ENCODE measurements around the gene KCNQ1. TPM values are rescaled to one million over a fixed set of nuclear protein-coding genes. Genes with fewer than 3 reads are reported as not detected.

The KCNQ1 gene
- total RNA-seq, 1 donor from 2014 or later: 1.6 TPM

DNA sequence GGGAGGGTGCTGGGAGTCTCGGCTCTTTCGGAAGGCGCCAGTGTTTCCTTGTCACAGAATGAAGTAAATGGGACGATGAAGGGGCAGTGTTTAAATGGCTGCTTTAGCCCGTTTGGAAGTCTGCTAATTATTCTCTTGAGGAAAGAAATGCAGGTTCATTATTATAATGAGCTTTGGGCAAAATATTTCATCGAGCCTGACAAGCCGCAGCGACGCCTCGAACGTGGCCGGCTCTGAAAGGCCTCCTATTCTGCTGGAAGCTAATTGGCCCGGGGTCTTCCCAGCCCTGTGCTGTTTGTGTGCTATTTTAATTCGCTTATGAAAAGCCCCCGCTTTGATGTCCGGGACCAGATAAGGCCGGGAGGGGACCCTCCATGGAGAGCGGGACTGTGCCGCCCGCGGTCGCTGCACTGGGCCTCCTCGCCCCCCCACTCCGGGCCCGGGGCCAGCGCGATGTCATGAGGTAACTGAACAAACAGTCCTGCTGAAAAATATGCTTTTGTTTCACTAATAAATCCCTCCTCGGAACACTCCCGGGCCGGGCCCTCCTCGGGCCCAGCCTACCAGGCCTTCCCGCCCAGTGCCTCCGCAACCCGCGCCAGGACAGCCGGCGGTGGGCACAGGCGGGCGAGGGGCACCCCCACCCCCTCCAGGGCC, 362.3 kb downstream of the KCNQ1 start:
- TF ChIP-seq, protein P1, sequence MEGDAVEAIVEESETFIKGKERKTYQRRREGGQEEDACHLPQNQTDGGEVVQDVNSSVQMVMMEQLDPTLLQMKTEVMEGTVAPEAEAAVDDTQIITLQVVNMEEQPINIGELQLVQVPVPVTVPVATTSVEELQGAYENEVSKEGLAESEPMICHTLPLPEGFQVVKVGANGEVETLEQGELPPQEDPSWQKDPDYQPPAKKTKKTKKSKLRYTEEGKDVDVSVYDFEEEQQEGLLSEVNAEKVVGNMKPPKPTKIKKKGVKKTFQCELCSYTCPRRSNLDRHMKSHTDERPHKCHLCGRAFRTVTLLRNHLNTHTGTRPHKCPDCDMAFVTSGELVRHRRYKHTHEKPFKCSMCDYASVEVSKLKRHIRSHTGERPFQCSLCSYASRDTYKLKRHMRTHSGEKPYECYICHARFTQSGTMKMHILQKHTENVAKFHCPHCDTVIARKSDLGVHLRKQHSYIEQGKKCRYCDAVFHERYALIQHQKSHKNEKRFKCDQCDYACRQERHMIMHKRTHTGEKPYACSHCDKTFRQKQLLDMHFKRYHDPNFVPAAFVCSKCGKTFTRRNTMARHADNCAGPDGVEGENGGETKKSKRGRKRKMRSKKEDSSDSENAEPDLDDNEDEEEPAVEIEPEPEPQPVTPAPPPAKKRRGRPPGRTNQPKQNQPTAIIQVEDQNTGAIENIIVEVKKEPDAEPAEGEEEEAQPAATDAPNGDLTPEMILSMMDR (IDR thresholded peaks at IDR 0.05; ENCODE audit: insufficient read depth, low read length, severe bottlenecking): no peak
- Histone ChIP-seq H3K4me3 (ENCODE audit: low read depth, low read length) (no peak overlapping the region), H3K36me3 (ENCODE audit: control insufficient read depth, insufficient read depth, low read length) (no peaks in the 10 kb centered on the region), H3K27me3 (ENCODE audit: control insufficient read depth, insufficient read depth, low read length) (peaks cover 17% of the 10 kb centered on the region)
- FAIRE-seq: no peak
- no peak for DNase-seq (ENCODE audit: low read depth)

DNA sequence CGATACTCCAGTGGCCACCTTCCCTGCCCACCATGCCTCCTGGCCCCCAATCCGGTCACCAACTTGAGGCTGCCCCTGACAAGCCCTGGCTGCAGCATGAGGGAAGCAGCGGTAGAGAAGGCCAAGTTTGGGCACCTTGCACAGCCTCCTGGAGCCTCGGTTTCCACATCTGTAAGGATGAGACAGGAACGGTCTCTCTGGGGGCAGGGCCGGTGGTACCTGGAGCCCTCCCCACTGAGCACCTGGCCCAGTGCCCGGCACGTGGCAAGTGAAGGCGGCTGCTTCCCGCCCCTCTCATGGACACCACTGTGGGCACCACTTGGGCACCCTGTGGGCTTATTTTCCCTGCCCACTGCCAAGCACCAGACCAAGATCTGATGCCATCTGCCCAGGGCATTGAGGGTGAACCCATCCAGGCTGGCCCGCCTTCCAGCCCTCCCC, 363.0 kb downstream of the KCNQ1 start:
- no peak for FAIRE-seq
- Histone ChIP-seq H3K4me3 (ENCODE audit: low read depth, low read length) (no peak overlapping the region), H3K27me3 (ENCODE audit: control insufficient read depth, insufficient read depth, low read length) (peaks cover 17% of the 10 kb centered on the region), H3K36me3 (ENCODE audit: control insufficient read depth, insufficient read depth, low read length) (no peaks in the 10 kb centered on the region)
- TF ChIP-seq, protein P1 (IDR thresholded peaks at IDR 0.05; ENCODE audit: insufficient read depth, low read length, severe bottlenecking): no peak
- DNase-seq (ENCODE audit: low read depth): no peak

DNA sequence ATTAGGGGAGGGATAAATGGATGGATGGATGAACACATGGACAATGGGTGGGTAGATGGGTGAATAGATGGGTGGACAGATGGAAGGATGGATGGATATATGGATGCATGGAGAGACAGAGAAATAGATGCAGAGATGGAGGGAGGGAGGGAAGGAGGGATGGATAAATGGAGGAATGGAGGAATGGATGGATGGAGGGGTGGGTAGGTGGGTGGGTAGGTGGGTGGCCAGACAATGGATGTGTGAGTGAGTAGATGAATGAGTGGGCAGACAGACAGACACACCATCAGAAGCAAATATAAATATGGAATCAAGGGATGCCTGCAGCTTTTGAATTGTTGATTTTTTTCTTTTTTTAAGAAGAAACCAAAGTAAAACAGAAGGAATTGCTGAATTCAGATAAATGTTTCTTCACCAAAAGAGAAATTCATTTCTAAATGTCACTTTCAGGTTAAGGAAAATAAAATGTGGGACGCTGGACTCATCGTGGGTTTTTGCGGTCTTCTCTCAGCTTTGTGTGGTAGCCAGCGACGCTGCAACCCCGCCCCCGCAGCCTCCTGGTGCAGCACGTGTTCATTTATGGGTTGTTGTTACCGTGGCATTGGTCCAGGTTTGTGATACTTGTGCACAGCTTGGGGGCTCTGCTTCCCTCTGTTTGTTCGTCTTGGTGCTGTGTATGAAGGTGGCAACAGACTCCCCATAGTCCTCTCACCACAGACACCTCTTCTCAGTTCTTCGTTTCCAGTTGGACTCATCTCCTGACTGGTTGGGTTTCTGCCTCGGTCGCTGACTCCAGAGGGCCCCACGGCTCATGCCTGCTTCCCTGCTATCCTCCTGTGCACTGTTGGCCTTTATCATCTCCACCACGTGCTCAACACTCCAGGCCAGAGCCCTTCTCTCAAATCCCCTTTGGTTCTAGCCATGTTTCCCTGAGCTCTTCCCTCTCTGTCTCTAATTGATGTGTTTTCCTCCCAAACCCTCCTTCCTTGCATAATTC, 364.3 kb downstream of the KCNQ1 start:
- no peak for FAIRE-seq
- no peak for DNase-seq (ENCODE audit: low read depth)
- Histone ChIP-seq H3K4me3 (ENCODE audit: low read depth, low read length) (no peak overlapping the region), H3K36me3 (ENCODE audit: control insufficient read depth, insufficient read depth, low read length) (no peaks in the 10 kb centered on the region), H3K27me3 (ENCODE audit: control insufficient read depth, insufficient read depth, low read length) (peaks cover 17% of the 10 kb centered on the region)
- TF ChIP-seq, protein P1 (IDR thresholded peaks at IDR 0.05; ENCODE audit: insufficient read depth, low read length, severe bottlenecking): no peak

DNA sequence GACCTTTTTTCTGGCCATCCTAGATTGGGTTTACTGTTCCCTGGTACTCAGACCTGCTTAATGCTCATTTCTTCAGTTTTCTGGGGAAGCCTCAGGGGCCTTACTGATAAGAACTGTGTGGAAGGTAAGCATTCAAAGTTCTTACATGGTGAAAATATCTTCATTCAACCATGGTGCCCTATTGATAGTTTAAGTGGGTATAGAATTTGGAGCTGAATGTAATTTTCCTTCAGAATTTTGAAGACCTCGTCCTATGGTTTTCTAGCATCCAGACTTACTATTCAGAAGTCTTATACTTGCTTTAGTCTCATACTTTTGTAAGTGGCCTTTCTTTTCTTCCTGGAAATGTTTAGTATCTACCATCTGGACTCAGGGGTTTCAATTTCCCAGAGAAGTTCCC, 365.0 kb downstream of the KCNQ1 start:
- peaks cover 19% of the 10 kb centered on the region for H3K27me3 ChIP-seq (ENCODE audit: control insufficient read depth, insufficient read depth, low read length)
- FAIRE-seq (no peak), DNase-seq (ENCODE audit: low read depth) (no peak)
- TF ChIP-seq, protein P1 (IDR thresholded peaks at IDR 0.05; ENCODE audit: insufficient read depth, low read length, severe bottlenecking): no peak
- H3K4me3 ChIP-seq (ENCODE audit: low read depth, low read length): no peak overlapping the region
- no peaks in the 10 kb centered on the region for H3K36me3 ChIP-seq (ENCODE audit: control insufficient read depth, insufficient read depth, low read length)

DNA sequence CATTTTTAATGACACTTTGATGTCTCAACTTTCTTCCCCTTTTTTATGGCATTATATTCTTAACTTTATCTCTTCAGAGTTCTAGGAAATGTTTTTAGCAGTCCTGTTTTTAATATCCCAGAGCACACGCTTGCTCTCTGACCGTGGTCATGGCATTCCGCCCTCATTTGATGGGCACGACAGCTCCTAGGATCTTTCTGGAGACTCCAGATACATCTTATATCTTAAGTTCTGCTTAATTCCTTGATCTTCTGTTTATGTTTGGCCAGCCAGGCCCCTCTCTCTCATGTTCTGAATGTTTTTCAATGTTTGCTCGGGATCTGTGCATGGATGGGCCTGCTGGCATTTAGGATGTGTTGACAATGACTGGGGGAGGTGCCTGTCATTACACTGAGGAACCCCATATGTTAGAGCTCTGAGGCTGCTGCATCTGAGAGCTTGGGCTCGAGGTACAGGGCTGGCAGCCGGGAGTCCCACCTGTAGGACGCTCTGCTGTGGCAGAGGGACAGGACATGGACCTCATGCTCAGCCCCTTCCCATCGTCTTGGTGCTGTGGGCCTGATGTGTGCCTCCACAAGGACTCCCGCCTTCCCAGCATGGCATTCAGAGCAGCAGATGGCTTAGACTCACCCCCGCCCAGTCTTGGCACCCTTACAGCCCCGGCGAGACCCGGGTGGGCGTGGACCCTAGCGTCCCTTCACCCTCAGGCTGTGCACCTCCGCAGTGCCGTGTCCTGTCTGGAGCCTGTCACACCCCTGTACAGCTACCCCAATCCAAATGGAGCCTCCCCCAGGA, 365.8 kb downstream of the KCNQ1 start:
- DNase-seq (ENCODE audit: low read depth) (no peak), FAIRE-seq (no peak)
- Histone ChIP-seq H3K27me3 (ENCODE audit: control insufficient read depth, insufficient read depth, low read length) (peaks cover 19% of the 10 kb centered on the region), H3K4me3 (ENCODE audit: low read depth, low read length) (no peak overlapping the region), H3K36me3 (ENCODE audit: control insufficient read depth, insufficient read depth, low read length) (no peaks in the 10 kb centered on the region)
- TF ChIP-seq, protein P1 (IDR thresholded peaks at IDR 0.05; ENCODE audit: insufficient read depth, low read length, severe bottlenecking): no peak

Measured in bronchial epithelial cell (primary cell).